Measurements from ENCODE around the gene NENF. TPM values are rescaled to one million over a fixed set of nuclear protein-coding genes. Genes with fewer than 3 reads are reported as not detected.

The NENF gene
- total RNA-seq, 1 donor from 2014 or later = 42.5 TPM

DNA sequence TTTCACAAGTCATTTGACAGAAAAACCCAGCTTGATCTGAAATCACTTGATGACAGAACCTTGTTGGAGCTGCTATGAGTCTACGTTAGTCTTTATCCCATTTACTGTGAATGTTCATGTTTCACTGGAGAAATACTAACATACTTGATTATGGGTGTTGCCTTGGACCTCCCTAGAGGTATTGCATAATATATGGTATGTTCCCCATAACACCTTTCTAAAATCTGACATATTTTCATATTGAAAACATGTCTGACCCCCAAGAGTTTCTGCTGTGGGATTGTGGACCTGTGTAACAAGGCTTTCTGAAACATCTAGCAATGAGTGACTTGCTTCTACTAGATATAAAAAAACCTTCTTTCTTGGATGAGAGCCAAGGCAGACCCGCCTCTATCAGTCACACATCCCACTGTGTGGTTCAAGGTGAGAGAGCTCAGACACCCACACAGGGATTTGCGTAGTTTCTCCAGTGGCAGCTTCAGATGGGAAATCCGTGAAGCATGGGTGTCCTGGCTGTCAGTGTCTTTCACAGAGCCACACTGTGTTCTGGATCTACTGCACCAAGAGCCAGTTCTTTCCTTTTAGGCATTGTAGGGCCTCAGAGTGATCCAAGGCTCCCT is 4.6 kb downstream of the NENF start:
- Mint-ChIP-seq H3K27ac (no peak overlapping the region), H3K36me3 (ENCODE audit: low read depth) (peaks cover 3% of the 10 kb centered on the region), H3K4me3 (ENCODE audit: low read depth) (no peak overlapping the region), H3K27me3 (ENCODE audit: low read depth) (no peaks in the 10 kb centered on the region), H3K9me3 (no peaks in the 10 kb centered on the region), H3K4me1 (ENCODE audit: low read depth) (peaks cover 13% of the 10 kb centered on the region)
- intact Hi-C loops (cut with micrococcal nuclease) = no loop called here
- DNase-seq (ENCODE audit: low spot score) = no peak

DNA sequence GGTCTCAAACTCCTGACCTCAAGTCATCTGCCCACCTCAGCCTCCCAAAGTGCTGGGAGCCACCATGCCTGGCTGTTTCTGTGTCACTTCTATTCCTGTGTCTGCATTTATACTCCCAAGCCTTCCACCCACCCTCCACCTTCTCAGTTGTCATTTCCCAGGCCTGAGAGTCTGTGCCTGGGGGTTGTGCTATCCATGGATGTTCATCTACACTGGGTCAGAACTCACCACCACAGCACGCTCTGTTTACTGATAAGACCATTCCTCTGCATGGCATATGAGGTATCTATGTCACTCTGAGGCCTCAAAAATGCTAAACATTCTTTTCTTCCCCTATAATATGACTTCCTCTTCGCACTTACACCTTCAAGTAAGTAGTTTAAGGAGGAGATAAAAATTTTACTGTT is 6.1 kb downstream of the NENF start:
- peaks cover 7% of the 10 kb centered on the region for H3K36me3 Mint-ChIP-seq (ENCODE audit: low read depth)
- no peak overlapping the region for H3K27ac Mint-ChIP-seq
- H3K27me3 Mint-ChIP-seq (ENCODE audit: low read depth) = no peaks in the 10 kb centered on the region
- H3K4me1 Mint-ChIP-seq (ENCODE audit: low read depth) = peaks cover 7% of the 10 kb centered on the region
- intact Hi-C loops (cut with micrococcal nuclease) = no loop called here
- no peak overlapping the region for H3K4me3 Mint-ChIP-seq (ENCODE audit: low read depth)
- no peak for DNase-seq (ENCODE audit: low spot score)
- H3K9me3 Mint-ChIP-seq = no peaks in the 10 kb centered on the region

DNA sequence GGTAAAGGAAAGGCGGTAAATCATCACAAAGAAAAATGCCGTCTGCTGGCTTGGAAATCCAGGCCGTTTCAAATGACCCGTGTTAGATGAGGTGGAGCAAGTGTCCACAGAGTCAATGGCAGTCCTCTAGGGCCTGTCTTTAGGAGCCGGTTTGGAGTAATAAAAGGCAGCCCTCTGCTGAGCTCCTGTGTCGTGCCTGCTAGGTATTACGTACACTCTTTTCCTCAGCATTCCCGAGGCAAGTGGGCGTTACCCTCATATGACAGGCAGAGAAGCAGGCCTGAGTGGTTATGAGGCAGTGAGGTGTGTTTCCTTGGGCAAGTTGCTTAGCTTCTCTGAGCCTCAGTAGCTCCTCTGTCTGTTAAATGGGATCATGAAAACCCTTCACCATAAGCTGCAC is 7.7 kb downstream of the NENF start:
- H3K4me3 Mint-ChIP-seq (ENCODE audit: low read depth) = no peak overlapping the region
- H3K36me3 Mint-ChIP-seq (ENCODE audit: low read depth) = peaks cover 18% of the 10 kb centered on the region
- no peaks in the 10 kb centered on the region for H3K9me3 Mint-ChIP-seq
- H3K27me3 Mint-ChIP-seq (ENCODE audit: low read depth) = no peaks in the 10 kb centered on the region
- peaks cover 3% of the 10 kb centered on the region for H3K4me1 Mint-ChIP-seq (ENCODE audit: low read depth)
- no peak overlapping the region for H3K27ac Mint-ChIP-seq
- DNase-seq (ENCODE audit: low spot score) = no peak
- intact Hi-C loops (cut with micrococcal nuclease) = no loop called here

DNA sequence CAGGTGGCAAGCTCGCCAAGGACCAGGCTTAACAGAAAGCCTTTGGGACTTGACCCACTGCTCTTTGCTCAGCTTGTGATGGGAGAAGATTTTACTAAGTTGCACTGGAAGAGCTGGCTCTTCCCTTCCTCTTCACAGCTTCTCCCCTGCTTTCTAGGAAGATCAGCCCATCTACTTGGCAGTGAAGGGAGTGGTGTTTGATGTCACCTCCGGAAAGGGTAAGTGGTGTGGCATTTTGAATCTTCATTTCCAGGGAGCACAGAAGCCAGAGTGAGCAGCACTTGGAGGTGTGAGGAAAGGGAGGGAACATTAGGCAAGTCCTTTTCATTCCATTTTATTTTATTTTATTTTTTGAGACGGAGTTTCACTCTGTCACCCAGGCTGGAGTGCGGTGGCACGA is 9.7 kb downstream of the NENF start:
- H3K27me3 Mint-ChIP-seq (ENCODE audit: low read depth) = no peaks in the 10 kb centered on the region
- intact Hi-C loops (cut with micrococcal nuclease) = no loop called here
- H3K36me3 Mint-ChIP-seq (ENCODE audit: low read depth) = peaks cover 23% of the 10 kb centered on the region
- no peak for DNase-seq (ENCODE audit: low spot score)
- H3K27ac Mint-ChIP-seq = no peak overlapping the region
- H3K4me3 Mint-ChIP-seq (ENCODE audit: low read depth) = no peak overlapping the region
- H3K4me1 Mint-ChIP-seq (ENCODE audit: low read depth) = peaks cover 3% of the 10 kb centered on the region
- no peaks in the 10 kb centered on the region for H3K9me3 Mint-ChIP-seq

DNA sequence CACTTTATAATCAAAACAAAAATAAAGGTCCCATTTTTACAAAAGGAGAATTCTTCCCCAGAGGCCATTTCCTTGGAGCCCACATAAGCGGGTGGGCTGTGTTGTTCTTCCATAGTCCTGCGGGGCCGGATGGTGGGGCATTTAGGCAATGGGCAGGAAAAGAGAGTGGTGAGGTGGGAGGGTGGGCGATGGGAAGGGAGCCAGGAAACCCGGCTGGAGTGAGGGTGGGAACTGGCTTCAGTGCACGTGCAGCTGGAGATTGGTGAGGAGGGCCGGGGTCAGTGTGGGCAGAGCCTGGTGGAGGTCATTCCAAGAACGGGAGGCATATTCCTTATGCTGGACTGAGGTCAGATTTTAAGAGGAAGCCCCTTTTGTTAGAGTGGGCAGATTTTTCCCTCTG is 13.6 kb downstream of the NENF start:
- Mint-ChIP-seq H3K27ac (no peak overlapping the region), H3K27me3 (ENCODE audit: low read depth) (no peaks in the 10 kb centered on the region), H3K9me3 (no peaks in the 10 kb centered on the region), H3K36me3 (ENCODE audit: low read depth) (peaks cover 23% of the 10 kb centered on the region), H3K4me1 (ENCODE audit: low read depth) (no peaks in the 10 kb centered on the region), H3K4me3 (ENCODE audit: low read depth) (no peak overlapping the region)
- DNase-seq (ENCODE audit: low spot score) = no peak
- intact Hi-C loops (cut with micrococcal nuclease) = no loop called here

DNA sequence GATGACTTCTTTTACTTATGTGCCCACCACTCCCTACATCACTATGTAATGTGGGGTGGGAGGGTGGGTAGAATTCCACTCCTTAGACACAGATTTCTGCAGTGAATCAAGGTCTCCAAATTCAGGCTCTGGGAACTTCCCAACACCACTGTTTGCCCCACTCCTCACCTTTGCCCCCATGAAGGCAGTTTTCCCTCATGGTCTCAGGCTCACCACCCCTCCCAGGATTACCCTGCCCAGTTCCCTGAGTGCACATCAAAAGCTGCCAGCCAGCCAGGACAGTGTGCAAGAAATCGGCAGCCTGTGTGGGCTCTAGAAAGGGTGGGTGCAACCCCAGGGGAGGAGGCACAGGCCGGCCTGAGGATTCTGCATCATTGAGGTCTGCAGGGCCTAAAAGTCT is 14.8 kb downstream of the NENF start:
- intact Hi-C loops (cut with micrococcal nuclease) = no loop called here
- no peak overlapping the region for H3K27ac Mint-ChIP-seq
- H3K9me3 Mint-ChIP-seq = no peaks in the 10 kb centered on the region
- no peak for DNase-seq (ENCODE audit: low spot score)
- peaks cover 1% of the 10 kb centered on the region for H3K4me1 Mint-ChIP-seq (ENCODE audit: low read depth)
- H3K4me3 Mint-ChIP-seq (ENCODE audit: low read depth) = no peak overlapping the region
- no peaks in the 10 kb centered on the region for H3K27me3 Mint-ChIP-seq (ENCODE audit: low read depth)
- peaks cover 20% of the 10 kb centered on the region for H3K36me3 Mint-ChIP-seq (ENCODE audit: low read depth)

DNA sequence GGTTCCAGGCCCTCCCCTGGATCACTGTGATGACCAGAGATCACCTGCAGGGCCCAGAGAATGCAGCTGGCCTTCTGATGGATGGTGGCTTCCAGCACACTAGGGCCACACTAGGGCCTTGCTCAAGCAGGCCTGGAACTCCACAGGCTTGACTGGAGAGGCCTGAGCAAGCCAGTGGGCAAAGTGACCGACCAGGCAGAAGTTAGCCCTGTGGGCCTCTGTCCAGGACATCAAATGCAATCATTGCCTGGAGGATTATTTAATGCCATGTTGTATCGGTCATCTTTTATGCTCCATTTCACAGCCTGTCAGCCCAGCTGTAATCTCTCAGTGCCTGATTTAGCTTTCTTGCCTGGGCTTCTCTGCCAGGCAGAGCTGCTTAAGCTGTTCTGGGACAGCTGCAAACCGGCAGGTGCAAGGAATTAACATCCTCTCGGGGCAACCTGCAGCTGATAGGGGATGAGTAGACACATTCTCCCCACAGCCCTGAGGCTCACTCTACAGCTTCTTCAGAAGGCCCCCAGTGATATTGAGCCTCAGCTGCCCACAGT is 17.7 kb downstream of the NENF start:
- H3K36me3 Mint-ChIP-seq (ENCODE audit: low read depth) = peaks cover 5% of the 10 kb centered on the region
- no peak for DNase-seq (ENCODE audit: low spot score)
- intact Hi-C loops (cut with micrococcal nuclease) = no loop called here
- no peak overlapping the region for H3K4me3 Mint-ChIP-seq (ENCODE audit: low read depth)
- H3K27ac Mint-ChIP-seq = no peak overlapping the region
- H3K9me3 Mint-ChIP-seq = no peaks in the 10 kb centered on the region
- no peaks in the 10 kb centered on the region for H3K27me3 Mint-ChIP-seq (ENCODE audit: low read depth)
- peaks cover 4% of the 10 kb centered on the region for H3K4me1 Mint-ChIP-seq (ENCODE audit: low read depth)

DNA sequence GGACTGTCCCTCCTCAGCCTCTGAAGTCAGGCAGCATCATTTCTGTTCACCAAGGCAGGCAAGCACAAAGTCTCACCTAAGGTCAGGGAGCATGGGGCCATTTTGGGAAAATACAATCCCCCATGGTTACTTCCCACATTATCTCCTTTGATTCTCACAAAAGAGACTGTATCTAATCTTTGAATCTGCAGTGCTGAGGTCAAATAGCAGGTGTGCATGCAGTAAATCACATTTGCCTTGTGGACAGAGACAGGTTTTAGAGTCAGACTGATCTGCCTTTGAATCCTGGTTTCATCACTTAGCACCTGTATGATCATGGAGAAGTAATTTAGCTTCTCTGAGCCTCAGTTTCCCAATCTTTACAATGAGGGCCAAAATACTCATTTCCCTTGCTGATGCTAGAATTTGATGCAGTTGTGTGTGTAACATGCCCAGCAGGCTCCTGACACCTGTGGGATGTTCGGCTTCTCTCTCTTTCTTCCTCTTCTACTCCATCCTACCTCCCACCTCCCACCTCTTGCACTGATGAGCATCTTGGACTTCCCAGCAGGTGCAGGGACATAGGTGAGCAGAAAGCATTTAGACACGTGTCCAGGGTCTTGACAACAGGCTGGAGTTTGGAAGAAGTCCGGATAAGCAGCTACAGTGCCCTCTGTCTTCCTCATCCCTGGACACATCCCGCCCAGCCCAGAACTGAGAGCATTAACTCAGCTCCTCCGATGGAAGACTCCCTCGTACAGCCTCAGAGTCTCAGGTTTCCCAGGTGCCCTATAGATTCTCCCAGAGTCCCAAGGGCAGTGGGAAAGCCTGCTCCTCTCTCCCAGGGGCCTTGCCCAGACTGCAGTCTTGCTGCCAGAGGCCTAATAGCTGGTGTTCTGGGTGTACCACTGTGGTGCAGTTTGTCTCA is 18.9 kb downstream of the NENF start:
- H3K4me1 Mint-ChIP-seq (ENCODE audit: low read depth) = peaks cover 4% of the 10 kb centered on the region
- H3K27ac Mint-ChIP-seq = no peak overlapping the region
- DNase-seq (ENCODE audit: low spot score) = no peak
- H3K36me3 Mint-ChIP-seq (ENCODE audit: low read depth) = no peaks in the 10 kb centered on the region
- no peak overlapping the region for H3K4me3 Mint-ChIP-seq (ENCODE audit: low read depth)
- intact Hi-C loops (cut with micrococcal nuclease) = no loop called here
- H3K9me3 Mint-ChIP-seq = no peaks in the 10 kb centered on the region
- H3K27me3 Mint-ChIP-seq (ENCODE audit: low read depth) = no peaks in the 10 kb centered on the region

DNA sequence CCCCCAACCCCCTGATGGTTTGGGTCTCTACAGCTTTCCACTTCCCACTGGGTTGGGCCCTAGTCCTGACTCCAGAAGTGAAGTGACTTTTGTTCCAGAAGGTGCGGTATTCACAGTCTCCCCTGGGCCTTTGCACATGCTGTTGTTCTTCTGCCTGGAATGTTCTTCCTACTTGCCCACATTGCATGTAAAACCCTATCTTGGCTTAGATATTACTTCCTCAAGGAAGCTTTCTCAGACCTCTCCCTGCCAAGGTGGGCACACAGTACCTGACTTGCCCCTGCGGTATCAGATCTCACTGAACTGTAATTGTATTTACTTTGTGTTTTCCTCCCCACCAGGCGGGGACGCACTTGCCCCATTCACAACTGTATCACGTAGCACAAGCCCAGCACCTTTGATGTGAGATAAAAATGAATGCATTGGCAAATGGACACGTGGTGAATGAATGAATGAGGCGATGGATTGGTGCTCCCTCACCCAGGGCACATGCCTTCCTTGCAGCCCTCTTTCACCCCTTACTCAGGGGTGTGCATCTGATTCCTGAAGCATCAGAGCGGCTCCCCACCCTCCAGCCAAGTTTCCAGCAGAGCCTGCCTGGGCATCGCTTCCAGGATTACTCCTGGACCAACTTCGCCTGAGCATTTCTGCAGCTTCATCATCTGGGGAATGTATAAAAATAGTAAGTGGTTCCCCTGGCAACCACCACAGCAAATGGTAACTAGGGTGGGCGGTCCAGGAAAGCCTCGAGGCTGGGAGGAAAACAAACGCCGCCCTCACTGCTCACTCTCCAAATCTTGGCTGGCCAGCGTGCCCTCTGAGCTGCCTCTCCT is 19.8 kb downstream of the NENF start:
- Mint-ChIP-seq H3K27ac (no peak overlapping the region), H3K4me3 (ENCODE audit: low read depth) (no peak overlapping the region), H3K27me3 (ENCODE audit: low read depth) (no peaks in the 10 kb centered on the region), H3K4me1 (ENCODE audit: low read depth) (peaks cover 4% of the 10 kb centered on the region), H3K36me3 (ENCODE audit: low read depth) (no peaks in the 10 kb centered on the region), H3K9me3 (no peaks in the 10 kb centered on the region)
- no peak for DNase-seq (ENCODE audit: low spot score)
- intact Hi-C loops (cut with micrococcal nuclease) = no loop called here

DNA sequence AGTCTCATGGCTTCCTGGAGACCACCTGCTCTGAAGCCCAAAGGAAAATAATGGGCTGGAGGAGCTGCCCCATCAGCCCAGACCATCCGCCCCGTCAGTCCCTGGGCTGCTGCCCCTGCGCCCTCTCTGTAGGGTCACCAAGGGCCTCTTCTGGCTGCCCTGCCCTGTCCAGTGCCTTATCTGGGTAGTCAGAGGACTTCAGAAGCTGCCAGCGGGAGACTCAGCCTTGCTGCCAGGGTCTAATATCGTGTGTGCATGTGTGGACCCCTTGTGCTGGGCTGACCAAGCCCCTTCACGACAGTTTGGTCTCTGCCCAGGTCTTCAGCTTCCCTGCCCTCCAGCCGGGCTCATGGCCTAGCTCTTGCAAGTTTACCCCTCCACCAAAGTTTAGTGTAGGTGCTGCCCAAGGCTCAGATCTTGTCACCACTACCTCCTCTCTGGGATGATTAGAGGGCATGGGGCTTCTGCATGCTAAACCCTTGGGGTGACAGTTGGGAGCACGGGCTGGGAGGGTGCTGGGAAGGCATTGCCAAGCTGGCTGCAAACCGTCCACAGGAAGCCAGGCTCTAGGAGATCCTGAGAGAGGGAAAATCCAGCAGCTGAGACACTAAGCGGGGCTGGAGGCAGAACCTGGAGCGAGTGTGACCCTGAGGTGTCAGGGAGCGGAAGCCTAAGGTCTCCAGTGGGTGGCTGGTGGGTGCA is 20.6 kb downstream of the NENF start:
- H3K27me3 Mint-ChIP-seq (ENCODE audit: low read depth) = no peaks in the 10 kb centered on the region
- no peak overlapping the region for H3K4me3 Mint-ChIP-seq (ENCODE audit: low read depth)
- H3K4me1 Mint-ChIP-seq (ENCODE audit: low read depth) = peaks cover 4% of the 10 kb centered on the region
- H3K27ac Mint-ChIP-seq = no peak overlapping the region
- no peaks in the 10 kb centered on the region for H3K36me3 Mint-ChIP-seq (ENCODE audit: low read depth)
- no peaks in the 10 kb centered on the region for H3K9me3 Mint-ChIP-seq
- no peak for DNase-seq (ENCODE audit: low spot score)
- intact Hi-C loops (cut with micrococcal nuclease) = no loop called here

DNA sequence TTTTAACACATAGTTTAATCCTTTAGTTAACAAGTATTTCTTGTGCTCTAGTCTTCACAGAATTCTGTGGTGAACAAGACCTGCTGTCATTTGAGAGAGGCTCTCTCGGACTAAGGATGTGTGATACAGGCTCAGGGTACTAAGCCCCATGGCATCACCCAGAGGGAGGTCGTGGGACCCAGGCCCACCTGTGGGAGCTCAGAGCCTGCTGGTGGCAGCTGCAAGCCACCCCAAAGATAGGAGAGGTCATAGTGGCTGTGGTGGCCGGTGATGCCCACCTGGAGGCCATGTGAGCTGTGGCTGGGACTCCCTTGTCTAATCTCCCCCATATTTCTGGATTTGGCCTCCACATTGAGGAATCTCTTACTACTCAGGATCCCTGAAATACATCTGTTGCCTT is 22.0 kb downstream of the NENF start:
- Mint-ChIP-seq H3K4me3 (ENCODE audit: low read depth) (no peak overlapping the region), H3K4me1 (ENCODE audit: low read depth) (peaks cover 6% of the 10 kb centered on the region), H3K27me3 (ENCODE audit: low read depth) (no peaks in the 10 kb centered on the region), H3K9me3 (no peaks in the 10 kb centered on the region), H3K27ac (no peak overlapping the region), H3K36me3 (ENCODE audit: low read depth) (no peaks in the 10 kb centered on the region)
- intact Hi-C loops (cut with micrococcal nuclease) = loop anchor here (5.0 kb wide), 1 partner anchor 87 kb away; no protein-coding TSS in a partner anchor
- no peak for DNase-seq (ENCODE audit: low spot score)

DNA sequence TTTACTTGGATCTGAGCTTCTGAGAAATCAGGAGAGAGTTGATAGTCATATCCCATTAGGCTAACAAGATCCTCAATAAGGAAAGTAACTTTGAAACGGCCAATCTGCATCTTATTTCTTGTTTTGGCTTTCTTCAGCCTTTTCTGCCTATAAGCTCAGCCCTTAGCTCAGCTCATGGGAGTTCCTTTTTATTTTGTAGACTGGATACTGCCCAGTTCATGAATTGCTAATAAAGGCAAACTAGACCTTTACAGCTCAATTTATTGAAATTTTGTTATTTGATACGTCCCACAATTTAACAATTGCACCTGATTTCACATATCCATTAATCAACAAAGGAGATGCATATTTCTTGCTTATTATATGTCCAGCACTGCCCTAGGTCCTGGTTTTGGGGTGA is 22.7 kb downstream of the NENF start:
- no peak for DNase-seq (ENCODE audit: low spot score)
- no peak overlapping the region for H3K27ac Mint-ChIP-seq
- H3K4me1 Mint-ChIP-seq (ENCODE audit: low read depth) = peaks cover 6% of the 10 kb centered on the region
- no peaks in the 10 kb centered on the region for H3K9me3 Mint-ChIP-seq
- H3K36me3 Mint-ChIP-seq (ENCODE audit: low read depth) = no peaks in the 10 kb centered on the region
- H3K27me3 Mint-ChIP-seq (ENCODE audit: low read depth) = no peaks in the 10 kb centered on the region
- intact Hi-C loops (cut with micrococcal nuclease) = loop anchor here (5.0 kb wide), 1 partner anchor 88 kb away; no protein-coding TSS in a partner anchor
- no peak overlapping the region for H3K4me3 Mint-ChIP-seq (ENCODE audit: low read depth)

All from activated T-helper 2 cell treated with anti-CD3 and anti-CD28 coated beads, Interferon-gamma antibody, Interleukin-2, Interleukin-4, amounts not matched to agents 10 μg/mL and 5 μg/mL and 100 μg/mL, durations not matched to agents 14 hours and 24 hours and 36 hours (primary cell).